HG03442 (cell line): ENCODE measurements around the gene EDIL3.
"Not testable (repeated sequence)": the region's sequence is repeated elsewhere in the genome, so short reads cannot be mapped to it uniquely, and the experiment has no call there.

Experiments used
- ATAC-seq: cut with Tn5 transposase; IDR thresholded peaks from one replicate; pipeline ENCODE4 v1.9.1; 2021; ENCODE audit warnings: mild to moderate bottlenecking, moderate library complexity; ENCODE audit not compliant: unreplicated experiment

Gene EDIL3

DNA sequence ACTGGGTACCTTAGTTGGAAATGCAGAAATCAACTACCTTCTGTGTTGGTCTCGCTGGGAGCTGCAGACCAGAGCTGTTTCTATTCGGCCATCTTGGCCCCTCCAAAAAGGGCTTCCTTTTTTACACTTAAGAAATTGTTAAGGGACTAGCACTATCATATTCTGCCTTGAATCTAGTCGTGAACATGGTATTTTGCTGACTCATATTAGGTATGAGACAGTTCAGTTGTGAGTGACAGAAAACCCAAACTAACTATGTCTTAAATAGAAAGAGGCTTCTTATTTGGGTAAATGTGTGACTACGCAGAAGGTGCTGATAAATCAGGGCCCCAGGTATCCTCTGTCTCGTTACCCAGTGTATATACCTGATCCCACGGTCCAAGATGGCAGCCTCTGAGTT is 298.2 kb downstream of the EDIL3 start:
- no peak for ATAC-seq

DNA sequence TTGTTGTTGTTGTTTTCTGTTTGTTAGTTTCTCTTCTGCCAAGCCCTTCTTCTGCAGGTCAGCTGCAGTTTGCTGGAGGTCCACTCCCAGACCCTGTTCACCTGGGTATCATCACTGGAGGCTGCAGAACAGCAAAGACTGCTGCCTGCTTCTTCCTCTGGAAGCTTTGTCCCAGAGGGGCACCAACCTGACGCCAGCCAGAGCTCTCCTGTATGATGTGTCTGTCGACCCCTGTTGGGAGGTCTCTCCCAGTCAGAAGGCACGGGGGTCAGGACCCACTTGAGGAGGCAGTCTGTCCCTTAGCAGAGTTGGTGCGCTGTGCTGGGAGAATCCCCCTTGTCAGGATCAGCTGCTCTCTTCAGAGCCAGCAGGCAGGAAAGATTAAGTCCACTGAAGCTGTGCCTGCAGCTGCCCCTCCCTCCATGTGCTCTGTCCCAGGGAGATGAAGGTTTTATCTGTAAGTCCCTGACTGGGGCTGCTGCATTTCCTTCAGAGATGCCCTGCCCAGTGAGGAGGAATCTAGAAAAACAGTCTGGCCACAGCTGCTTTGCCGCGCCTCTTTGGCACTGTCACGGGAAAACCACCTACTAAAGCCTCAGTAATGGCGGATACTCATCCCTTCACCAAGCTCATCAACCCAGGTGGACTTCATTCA is 299.2 kb downstream of the EDIL3 start:
- ATAC-seq, result no peak

DNA sequence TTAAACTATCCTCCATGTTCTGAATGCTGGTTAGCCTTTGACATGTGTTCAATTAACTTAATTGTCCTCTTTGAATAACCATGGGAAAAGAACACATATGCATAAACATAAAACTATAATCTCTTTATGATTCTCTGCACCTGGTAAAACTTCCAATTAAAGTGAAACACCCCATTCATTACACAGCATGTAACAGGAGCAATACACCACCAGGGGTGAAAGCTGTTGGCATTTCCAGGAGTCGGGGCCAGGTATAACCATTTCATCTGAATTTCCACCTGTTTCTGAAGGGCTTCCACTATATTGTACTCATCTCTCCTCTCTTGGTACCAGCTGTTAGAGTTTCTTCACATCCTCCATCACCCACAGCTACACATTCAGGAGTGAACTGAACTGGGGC is 303.8 kb downstream of the EDIL3 start:
- no peak for ATAC-seq

DNA sequence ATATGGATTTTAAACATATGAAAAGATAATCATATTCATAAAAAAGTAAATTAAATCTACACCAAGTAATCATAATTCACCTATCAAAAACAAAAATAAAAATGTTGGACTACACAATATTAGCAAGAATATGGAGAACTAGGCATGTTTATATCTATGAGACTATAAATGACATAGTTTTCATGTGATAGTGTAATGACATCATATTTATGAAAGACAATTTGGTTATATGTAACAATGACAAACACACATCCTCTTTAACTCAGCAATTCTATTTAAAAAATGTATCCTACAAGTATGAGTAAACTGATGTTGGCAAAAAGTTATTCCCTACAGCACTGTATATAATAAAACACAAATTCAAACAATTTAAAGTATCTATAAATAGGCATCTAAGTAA is 312.3 kb downstream of the EDIL3 start:
- ATAC-seq, result no peak

DNA sequence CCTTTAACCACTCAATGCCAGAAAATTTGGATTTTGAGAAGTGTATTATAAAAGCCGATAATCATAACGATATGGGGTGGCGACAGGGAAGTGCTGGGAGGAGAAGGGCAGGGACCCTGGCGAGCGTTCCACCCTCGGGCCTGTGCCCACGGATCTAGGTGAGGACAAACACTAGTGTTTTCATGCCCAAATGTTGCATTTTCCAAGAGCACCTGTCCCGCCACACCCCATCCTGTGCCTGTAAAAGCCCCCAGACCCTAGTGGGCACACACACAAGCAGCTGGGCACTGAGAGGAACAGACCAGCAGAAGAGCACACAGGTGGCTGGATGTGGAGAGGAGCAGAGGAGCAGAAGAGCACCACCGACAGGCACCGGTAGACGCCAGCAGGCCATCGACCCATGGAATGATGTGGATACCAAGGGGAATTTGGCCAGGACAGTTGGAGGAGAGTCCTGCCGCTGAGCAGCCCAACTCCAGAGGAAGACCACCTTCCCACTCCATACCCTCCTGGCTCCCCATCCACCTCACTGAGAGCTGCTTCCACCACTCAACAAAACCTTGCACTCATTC is 315.0 kb downstream of the EDIL3 start:
- no peak for ATAC-seq

- ATAC-seq, result no peak
Observed at GRCh38 chr5:84063041-84063440, 321.6 kb downstream of the EDIL3 start.

- ATAC-seq, result no peak
Observed at GRCh38 chr5:84059672-84060071, 325.0 kb downstream of the EDIL3 start.

DNA sequence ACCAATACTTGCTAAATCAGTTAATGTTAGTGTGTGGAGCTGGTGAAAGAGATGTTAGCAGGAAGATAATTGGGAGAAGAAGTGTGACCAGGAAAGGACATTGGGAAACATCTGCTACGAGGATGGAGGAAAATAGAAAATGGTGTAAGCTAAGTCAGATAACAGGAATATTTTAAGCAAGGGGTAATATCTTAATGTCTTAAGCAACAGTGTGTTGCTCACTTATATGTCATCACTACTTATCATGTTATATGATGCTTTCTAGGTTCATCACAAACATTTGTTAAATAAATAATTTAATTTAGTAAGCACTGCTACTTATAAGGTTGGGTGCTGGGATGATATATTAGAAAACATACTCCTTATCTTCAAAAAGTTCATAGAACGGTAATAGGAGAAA is 326.1 kb downstream of the EDIL3 start:
- no peak for ATAC-seq

- ATAC-seq, result no peak
Observed at GRCh38 chr5:84057211-84057610, 327.5 kb downstream of the EDIL3 start.

DNA sequence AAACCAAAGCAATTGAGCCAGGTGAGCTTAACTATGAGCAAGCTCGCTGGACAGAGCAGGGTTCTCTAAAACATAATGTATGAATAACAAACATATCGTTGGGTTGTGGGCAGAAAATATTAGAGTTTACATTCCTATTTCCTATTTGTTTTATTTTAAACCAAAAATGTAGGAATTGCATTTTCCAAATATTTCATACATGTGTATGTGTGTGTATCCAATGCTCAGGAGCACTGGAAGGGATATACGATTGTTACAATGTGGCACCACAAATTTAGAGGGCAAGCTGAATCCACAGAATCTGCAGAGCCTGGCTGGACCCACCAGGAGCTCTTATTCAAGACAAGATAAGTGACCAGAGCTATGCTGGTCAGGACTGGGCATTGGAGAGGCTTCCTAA is 338.7 kb downstream of the EDIL3 start:
- no peak for ATAC-seq

DNA sequence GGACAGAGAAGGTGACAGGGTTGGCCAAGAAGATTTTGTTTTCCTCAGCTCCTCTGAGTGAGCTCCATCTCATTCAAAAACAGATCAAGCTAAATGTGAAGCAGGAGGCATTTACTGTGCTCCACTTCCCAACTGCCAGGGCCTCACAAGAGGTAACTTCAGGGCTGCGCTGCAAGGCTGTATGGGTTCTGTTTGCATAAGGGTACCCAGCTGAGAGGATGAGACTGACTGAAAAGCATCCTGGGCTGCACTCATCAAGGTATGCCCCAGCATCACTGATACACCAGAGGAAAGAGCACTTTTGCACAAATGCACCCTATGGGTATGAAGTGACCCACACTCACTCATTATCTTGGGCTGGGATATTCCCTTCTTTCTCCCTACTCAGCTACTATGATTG is 347.8 kb downstream of the EDIL3 start:
- no peak for ATAC-seq

DNA sequence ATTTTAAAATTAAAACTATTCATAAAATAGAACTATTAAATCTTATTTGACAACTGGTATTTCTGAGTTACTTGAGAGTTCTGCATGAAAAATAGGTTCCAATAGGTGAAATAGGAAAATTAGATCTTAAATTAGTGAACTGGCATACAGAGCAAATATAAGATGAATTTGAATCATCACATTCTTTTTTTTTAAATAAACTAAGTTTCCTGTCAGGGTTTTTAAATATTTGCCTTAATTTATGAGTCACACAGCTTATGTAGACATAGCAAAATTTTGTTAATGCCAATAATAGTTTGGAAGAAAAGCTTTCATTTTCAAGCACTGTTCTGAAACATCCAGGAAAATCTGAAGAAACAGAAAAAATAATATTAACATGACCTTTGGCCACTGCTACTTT is 352.4 kb downstream of the EDIL3 start:
- ATAC-seq, result no peak

- no peak for ATAC-seq
Observed at GRCh38 chr5:84028093-84028492, 356.6 kb downstream of the EDIL3 start.

GRCh38 chr5:84018521-84018920 is 366.2 kb downstream of the EDIL3 start:
- ATAC-seq, result not testable (repeated sequence)

- ATAC-seq, result no peak
Observed at GRCh38 chr5:84017523-84018172, 367.0 kb downstream of the EDIL3 start.

- ATAC-seq, result no peak
Observed at GRCh38 chr5:84016085-84016484, 368.6 kb downstream of the EDIL3 start.

DNA sequence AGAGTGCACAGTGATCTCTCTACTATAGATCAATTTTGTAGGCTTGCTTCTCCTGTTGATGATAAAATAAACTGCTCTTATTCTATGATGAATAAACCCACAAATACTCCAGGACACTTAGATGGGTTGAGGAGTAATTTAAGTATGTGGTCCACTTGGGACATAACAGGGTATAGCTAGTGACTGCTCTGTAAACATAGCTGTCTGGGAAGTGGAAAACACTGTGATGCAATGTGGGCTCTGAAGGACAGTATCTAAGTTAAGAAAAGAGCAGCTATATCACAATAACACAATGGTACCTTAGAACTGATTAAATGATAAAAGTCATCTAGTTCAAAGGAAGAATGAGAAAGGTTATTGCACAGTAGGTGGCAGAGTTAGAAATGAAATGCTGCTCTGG is 369.7 kb downstream of the EDIL3 start:
- no peak for ATAC-seq

DNA sequence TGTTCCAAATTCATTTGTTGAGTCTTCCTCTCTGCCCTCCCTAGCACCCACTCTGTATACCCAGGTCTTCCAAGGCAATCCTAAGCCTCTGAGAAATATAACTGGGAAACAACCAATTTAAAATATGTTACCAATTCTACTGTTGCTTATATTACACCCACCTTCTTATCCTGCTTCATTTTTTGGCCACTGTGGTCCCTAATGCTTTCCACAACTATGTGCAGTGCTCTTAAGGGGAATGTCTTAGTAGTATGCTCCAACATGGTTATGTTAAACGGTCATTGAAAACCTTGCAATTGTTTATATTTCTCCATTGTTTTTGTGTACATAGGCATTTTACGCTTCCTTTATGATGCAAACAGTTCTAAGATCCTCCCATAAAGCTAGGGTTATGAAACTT is 390.9 kb downstream of the EDIL3 start:
- no peak for ATAC-seq

DNA sequence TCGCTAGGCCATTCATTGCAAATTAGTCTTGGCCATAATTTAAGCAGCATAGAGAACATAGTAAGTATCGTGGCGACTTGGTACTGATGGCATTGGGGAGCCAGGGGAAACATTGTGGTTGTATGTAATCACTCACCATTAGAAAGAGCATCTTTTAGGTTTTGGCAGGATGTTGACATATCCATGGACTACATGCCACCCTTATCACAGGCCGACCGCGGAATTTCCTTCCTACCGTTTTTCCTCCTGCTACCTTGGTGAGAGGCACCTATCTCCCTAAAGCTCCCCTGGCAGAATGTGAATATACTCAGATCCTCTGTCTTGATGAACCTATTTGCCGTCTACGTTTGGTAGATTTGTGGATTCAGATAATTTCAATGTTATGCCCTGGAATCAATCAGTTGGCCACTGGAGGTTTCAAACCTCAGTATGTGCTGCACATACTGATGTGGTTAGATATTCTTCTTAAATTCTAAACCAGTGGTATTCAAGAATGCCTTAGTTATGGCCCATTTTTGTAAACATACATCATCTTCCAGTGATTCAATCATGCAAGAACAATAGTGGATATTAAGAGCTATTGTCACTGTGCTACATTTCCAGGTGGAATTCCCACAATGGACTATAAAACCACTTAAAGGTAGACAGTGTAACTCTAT is 393.0 kb downstream of the EDIL3 start:
- ATAC-seq, result no peak

GRCh38 chr5:83988293-83988685 is 396.4 kb downstream of the EDIL3 start:
- ATAC-seq, result no peak

DNA sequence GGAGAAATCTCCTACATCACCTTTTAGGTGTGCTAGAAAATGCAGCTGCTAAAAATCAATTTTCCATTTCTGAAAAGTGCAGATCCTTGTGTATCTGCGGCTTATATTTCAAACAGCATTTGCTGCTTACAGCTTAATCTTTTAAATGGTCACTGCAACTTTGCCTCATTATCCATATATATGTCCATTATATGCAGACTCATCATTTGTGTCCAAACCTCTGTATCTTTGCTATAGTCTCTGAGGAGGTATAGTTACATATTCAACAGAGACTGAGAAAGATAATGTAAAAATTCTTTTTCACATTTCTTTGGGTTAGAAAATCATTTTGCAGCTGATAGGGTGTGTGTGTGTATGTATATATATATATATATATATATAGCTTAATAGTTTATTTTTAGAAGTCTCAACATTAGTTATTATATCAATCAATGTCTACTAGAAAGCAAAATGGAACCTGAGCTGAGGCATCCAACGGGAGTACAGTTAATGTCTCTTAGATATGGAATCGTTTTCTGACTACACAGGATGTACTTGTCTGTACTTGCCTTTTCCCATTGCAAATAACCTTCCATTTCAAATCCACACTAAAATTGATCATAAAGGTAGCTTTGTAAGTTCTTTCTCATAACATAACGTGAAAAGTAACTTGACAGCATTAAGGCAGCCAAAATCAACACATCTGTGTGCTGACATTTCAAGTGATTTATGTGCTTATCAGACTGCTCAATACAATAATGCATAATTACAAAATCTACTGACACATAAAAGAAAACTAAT is 397.0 kb downstream of the EDIL3 start:
- ATAC-seq, result no peak
